Gastrocnemius medialis (tissue), 4 donors: ENCODE measurements around the gene ARHGAP26. TPM values are rescaled to one million over a fixed set of nuclear protein-coding genes. Genes with fewer than 3 reads are reported as not detected.

Experiments used
- ATAC-seq, 2 donors: fragments of 150-250 bp; one replicate each; pipeline ENCODE4 v1.9.1; 2016
- DNase-seq, 2 donors: peaks; one replicate each; pipeline ENCODE4 v3.0.0-alpha.2; 2019
- H3K27ac ChIP-seq, 4 donors: fragments of 200-600 bp; sonication (generic); 1 replicate in 1 of 4; 2 replicates in 3 of 4; pipeline ENCODE4 v1.5.1; 2016 to 2018; ENCODE audit warnings: mild to moderate bottlenecking in 2 of 4, moderate library complexity in 1 of 4
- H3K27me3 ChIP-seq, 3 donors: fragments of 200-600 bp; sonication (generic) in 2 of 3; 1 replicate in 1 of 3; 2 replicates in 2 of 3; pipeline versions ENCODE4 v1.5.1 to v1.6.0; 2016 to 2019; ENCODE audit warnings: mild to moderate bottlenecking in 1 of 3, moderate library complexity in 1 of 3
- H3K36me3 ChIP-seq, 2 donors: fragments of 200-600 bp; sonication (generic) in 1 of 2; one replicate each; pipeline ENCODE4 v1.5.1; 2017 to 2018
- H3K4me1 ChIP-seq, 2 donors: fragments of 200-600 bp; sonication (generic) in 1 of 2; one replicate each; pipeline ENCODE4 v1.5.1; 2016 to 2017; ENCODE audit warnings: mild to moderate bottlenecking in 2 of 2
- H3K4me3 ChIP-seq, 4 donors: fragments of 200-600 bp; sonication (generic) in 3 of 4; 1 replicate in 1 of 4; 2 replicates in 3 of 4; pipeline ENCODE4 v1.5.1; 2016 to 2019; ENCODE audit warnings: mild to moderate bottlenecking in 2 of 4
- H3K9me3 ChIP-seq, 3 donors: fragments of 200-600 bp; sonication (generic) in 2 of 3; 1 replicate in 1 of 3; 2 replicates in 2 of 3; pipeline ENCODE4 v1.5.1; 2016 to 2019
- POLR2A ChIP-seq, 2 donors: fragments of 450-650 bp; IDR thresholded peaks; one replicate each; pipeline ENCODE4 v1.6.1; 2017; ENCODE audit warnings: antibody characterized with exemption in 2 of 2, mild to moderate bottlenecking in 2 of 2, moderate library complexity in 2 of 2
- in situ Hi-C, 4 donors: fragments of 200-750 bp; cut with MboI; loops; one replicate each; pipeline versions ENCODE4 v1.15.0 to v1.8.0; 2017; ENCODE audit warnings: low sequenced_read_pairs in 4 of 4
- intact Hi-C: fragments of 100-400 bp; cut with DNase I; formaldehyde crosslinking; loops from one replicate; pipeline ENCODE4 v1.15.1; 2023; ENCODE audit warnings: low total_unique reads
- total RNA-seq, 4 donors: library from RNA; depleted of rRNA; stranded (reverse); fragments of >200 nt; gene quantifications; one replicate each; pipeline versions ENCODE4 v1.1.0 to v1.2.3, GENCODE V29; 2016
- TF ChIP-seq, protein P1 (sequence below), 5 experiments: fragments of 450-650 bp in 3 of 5; fragments of 200-600 bp in 2 of 5; sonication (generic) in 2 of 5; IDR thresholded peaks in 4 of 5; conservative IDR thresholded peaks in 1 of 5; 1 replicate in 4 of 5; 2 replicates in 1 of 5; pipeline ENCODE4 v1.5.1; 2016 to 2019; ENCODE audit warnings: antibody characterized with exemption in 5 of 5, mild to moderate bottlenecking in 3 of 5, moderate library complexity in 3 of 5

ARHGAP26 gene
- total RNA-seq, 4 donors from 2014 or later, result 9.1 to 22.4 (median 13.4) TPM

DNA sequence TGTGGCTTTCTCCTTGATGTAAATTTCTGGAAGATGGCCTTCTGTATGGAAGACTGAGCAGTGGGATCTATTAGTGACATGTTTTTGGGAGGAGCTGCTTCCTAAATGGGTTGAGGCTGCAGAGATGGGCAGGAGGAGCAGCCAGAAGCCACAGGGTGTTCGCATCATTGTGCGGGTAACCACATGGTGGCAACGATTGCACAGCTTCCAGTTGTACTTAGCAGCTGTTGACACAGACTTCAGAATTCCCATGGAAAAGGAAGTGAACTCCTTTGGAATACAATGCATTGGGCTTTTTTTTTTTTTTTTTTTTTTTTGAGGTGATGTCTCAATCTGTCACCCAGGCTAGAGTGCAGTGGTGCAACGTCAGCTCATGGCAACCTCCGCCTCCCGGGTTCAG lies 336.0 kb downstream of the ARHGAP26 start:
- intact Hi-C loops (loop anchor here (5.0 to 10.0 kb wide), 2 partner anchors 181 to 721 kb away; no protein-coding TSS in a partner anchor), in situ Hi-C loops (loop anchor here in 1 of 4 donors (25.0 kb wide), 1 partner anchor 731 kb away; no protein-coding TSS in a partner anchor)
- H3K4me3 ChIP-seq, result no peak overlapping the region
- H3K27ac ChIP-seq, result no peak overlapping the region
- H3K36me3 ChIP-seq, result no peaks in the 10 kb centered on the region
- peak; percentile 79 to 81 for ATAC-seq
- H3K27me3 ChIP-seq, result no peaks in the 10 kb centered on the region
- TF ChIP-seq POLR2A (IDR thresholded peaks at IDR 0.05), result no peak
- TF ChIP-seq, protein P1, sequence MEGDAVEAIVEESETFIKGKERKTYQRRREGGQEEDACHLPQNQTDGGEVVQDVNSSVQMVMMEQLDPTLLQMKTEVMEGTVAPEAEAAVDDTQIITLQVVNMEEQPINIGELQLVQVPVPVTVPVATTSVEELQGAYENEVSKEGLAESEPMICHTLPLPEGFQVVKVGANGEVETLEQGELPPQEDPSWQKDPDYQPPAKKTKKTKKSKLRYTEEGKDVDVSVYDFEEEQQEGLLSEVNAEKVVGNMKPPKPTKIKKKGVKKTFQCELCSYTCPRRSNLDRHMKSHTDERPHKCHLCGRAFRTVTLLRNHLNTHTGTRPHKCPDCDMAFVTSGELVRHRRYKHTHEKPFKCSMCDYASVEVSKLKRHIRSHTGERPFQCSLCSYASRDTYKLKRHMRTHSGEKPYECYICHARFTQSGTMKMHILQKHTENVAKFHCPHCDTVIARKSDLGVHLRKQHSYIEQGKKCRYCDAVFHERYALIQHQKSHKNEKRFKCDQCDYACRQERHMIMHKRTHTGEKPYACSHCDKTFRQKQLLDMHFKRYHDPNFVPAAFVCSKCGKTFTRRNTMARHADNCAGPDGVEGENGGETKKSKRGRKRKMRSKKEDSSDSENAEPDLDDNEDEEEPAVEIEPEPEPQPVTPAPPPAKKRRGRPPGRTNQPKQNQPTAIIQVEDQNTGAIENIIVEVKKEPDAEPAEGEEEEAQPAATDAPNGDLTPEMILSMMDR (IDR thresholded peaks at IDR 0.05 in 4 of 5, conservative IDR thresholded peaks at IDR 0.05 in 1 of 5), result peak in 2 of 5 experiments; percentile 10 to 29
- H3K9me3 ChIP-seq, result no peaks in the 10 kb centered on the region
- DNase-seq, result peak in 1 of 2 donors; percentile 52
- H3K4me1 ChIP-seq, result peaks cover 35 to 55% of the 10 kb centered on the region in 2 donors

DNA sequence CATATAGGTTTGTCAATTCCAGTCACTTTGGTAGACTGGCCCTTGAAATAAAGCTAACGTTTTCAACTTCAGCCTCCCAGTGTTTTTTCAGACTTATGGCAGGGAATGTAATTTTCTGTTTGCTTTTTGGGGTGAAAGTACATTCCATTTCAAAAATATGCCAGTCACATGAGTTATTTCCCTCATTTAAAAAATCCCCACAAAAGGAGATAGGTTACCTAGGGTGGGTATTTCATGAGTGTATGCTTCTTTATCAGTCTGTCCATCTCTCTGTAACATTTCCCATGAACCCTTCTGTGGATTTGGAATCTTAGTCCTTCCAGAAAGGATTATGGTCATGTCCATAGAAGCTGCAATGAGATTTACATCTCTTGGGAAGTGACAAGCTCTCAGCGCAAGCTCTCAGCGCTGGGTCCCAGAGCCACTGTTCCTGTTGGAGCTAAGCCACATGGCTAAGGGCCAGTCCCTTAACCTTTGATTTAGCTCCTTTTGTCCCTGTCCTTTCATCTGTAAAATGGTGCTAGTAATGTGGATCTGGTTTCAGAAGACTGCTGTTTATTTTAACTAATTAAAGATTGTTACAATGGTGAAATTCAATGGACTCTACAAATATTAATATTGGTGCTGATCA lies 338.4 kb downstream of the ARHGAP26 start:
- intact Hi-C loops, result loop anchor here (5.0 to 10.0 kb wide), 2 partner anchors 184 to 719 kb away; no protein-coding TSS in a partner anchor
- Histone ChIP-seq H3K4me1 (peaks cover 36 to 38% of the 10 kb centered on the region in 2 donors), H3K9me3 (no peaks in the 10 kb centered on the region), H3K36me3 (no peaks in the 10 kb centered on the region), H3K27me3 (no peaks in the 10 kb centered on the region), H3K27ac (peak overlapping the region in 3 of 4 donors; percentile 9 to 45 (median 23)), H3K4me3 (no peak overlapping the region)
- in situ Hi-C loops, result loop anchor here in 1 of 4 donors (25.0 kb wide), 1 partner anchor 729 kb away; no protein-coding TSS in a partner anchor
- DNase-seq (no peak), ATAC-seq (peak in 1 of 2 donors; percentile 30)
- no peak for TF ChIP-seq POLR2A (IDR thresholded peaks at IDR 0.05)
- TF ChIP-seq, protein P1 (IDR thresholded peaks at IDR 0.05 in 4 of 5, conservative IDR thresholded peaks at IDR 0.05 in 1 of 5), result no peak

DNA sequence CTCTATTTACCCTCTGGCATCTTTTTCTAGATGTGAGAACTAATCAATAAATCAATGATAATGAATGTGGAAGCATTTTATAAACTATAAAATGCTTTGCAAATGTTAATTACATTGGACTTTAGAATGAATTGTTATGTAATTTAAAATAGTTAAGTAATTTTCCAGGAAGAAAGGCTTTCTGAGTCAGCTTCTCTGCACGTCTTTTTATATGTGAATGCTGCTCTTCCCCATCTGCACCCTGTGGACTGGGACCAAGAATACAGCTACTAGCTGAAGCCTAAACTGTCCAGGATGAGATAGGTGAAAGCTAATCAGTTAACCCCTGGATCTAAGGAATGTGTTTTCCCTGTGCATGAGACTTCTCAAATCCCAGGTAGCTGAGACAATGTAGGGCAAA lies 340.4 kb downstream of the ARHGAP26 start:
- TF ChIP-seq POLR2A (IDR thresholded peaks at IDR 0.05), result no peak
- TF ChIP-seq, protein P1 (IDR thresholded peaks at IDR 0.05 in 4 of 5, conservative IDR thresholded peaks at IDR 0.05 in 1 of 5), result no peak
- Histone ChIP-seq H3K4me3 (no peak overlapping the region), H3K4me1 (peaks cover 36 to 37% of the 10 kb centered on the region in 2 donors), H3K9me3 (no peaks in the 10 kb centered on the region), H3K36me3 (no peaks in the 10 kb centered on the region), H3K27me3 (no peaks in the 10 kb centered on the region), H3K27ac (no peak overlapping the region)
- intact Hi-C loops, result no loop called here
- in situ Hi-C loops, result loop anchor here in 1 of 4 donors (25.0 kb wide), 1 partner anchor 727 kb away; no protein-coding TSS in a partner anchor
- no peak for DNase-seq
- no peak for ATAC-seq

DNA sequence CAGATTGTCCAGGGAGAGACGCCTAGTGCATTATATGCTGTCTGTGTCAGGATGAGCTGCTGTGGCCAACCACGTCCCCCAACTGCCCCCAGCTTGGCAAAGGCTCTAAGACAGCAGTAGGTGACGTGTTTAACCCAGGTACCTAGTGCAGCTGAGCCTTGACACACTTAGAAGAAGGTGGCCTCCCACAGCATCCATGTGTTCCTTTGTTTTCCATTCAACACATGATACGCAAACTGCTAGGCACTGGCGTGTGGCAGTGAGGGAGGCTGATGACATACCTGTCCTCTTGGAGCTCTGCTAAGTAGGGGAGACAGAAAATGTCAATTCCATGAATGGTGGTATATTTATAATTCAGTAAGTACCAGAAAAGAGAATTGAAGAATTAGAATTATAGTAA lies 341.6 kb downstream of the ARHGAP26 start:
- in situ Hi-C loops, result loop anchor here in 1 of 4 donors (25.0 kb wide), 1 partner anchor 726 kb away; no protein-coding TSS in a partner anchor
- no peak overlapping the region for H3K4me3 ChIP-seq

More for the DNA sequence above, 341.6 kb downstream of the ARHGAP26 start:
- H3K27me3 ChIP-seq, result no peaks in the 10 kb centered on the region
- no peaks in the 10 kb centered on the region for H3K9me3 ChIP-seq
- peaks cover 32 to 36% of the 10 kb centered on the region in 2 donors for H3K4me1 ChIP-seq
- no peaks in the 10 kb centered on the region for H3K36me3 ChIP-seq
- H3K27ac ChIP-seq, result no peak overlapping the region
- no peak for DNase-seq
- ATAC-seq, result no peak
- intact Hi-C loops, result no loop called here
- TF ChIP-seq, protein P1 (IDR thresholded peaks at IDR 0.05 in 4 of 5, conservative IDR thresholded peaks at IDR 0.05 in 1 of 5), result no peak
- TF ChIP-seq POLR2A (IDR thresholded peaks at IDR 0.05), result no peak
